OCI-M2 (cell line): ENCODE results near the gene GLI3.

Experiments
- DNase-seq: peaks from one replicate; lab custom pipeline; 2025; ENCODE audit not compliant: unreplicated experiment; lab: John Stamatoyannopoulos, UW

The GLI3 gene

DNA sequence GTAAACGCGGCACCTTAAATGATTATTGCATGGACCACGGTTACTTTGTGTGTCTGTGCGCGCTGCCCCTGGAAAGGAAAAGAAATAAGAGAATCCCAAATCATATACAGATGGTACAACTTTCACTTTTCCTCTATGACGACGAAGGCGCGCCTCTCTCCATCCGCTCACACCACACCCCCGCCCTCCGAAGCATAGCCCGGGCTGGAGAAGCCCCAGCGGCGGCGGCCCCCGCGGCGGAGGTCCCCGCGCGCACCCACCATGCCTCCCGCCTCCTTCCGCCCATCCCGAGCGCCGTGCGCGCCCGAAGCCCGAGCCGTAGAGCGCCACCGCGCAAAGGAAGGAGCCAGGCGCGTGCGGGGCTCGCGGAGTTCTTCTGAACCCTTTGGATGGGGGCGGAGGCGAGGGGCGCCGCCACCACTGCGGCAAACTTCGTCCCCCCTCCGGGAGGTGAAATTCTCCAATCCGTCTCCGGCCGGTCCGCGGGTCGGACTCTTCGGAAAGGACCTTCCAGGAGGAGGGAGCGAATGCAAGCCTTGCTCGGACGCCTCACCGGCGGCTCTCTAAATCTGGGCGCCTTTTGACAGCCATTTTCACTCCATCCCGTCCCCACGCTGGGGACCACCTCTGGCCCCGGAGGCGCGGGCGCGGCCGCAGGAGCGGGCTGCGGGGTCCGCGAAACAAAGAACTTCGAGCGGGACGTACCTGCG, 588 bp downstream of the GLI3 start:
- no peak for DNase-seq

DNA sequence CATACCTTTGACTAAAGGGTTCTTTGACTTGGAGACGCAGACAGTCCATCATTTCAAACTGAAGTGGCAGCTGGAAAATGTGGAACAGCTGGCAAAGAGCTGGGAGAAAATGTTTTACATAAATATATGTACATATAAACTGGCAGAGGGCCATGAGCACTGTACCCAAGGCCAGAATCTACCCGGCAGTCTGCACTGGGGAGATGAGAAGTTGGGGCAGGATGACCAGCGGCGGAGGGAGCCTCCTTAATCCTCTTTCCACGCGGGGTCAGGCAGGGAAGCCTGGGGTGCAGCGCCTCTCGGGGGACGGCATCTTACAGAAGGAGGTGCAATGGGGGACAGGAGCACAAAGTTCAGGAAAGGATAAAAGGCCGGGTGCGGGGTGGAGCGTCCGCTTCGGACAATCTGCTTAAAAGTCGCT, 1.3 kb downstream of the GLI3 start:
- no peak for DNase-seq

DNA sequence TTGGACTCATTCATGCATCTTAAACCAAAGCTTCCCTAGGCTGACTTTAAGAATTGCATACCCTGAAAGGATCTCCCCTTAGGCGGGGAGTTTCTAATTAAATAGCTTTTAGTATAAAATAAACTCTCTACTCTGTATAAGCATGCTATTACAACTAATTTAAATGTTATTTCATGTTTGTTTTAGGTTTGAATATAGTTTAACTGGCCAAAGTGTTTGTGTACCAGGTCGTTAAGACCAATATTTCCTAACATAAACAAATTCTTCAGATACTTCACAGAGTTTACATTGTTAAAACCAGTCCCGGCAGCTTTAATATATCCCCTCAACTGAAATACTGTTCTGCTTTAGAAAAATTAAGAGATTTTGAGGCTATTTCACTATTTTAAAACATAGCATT, 2.3 kb downstream of the GLI3 start:
- no peak for DNase-seq

DNA sequence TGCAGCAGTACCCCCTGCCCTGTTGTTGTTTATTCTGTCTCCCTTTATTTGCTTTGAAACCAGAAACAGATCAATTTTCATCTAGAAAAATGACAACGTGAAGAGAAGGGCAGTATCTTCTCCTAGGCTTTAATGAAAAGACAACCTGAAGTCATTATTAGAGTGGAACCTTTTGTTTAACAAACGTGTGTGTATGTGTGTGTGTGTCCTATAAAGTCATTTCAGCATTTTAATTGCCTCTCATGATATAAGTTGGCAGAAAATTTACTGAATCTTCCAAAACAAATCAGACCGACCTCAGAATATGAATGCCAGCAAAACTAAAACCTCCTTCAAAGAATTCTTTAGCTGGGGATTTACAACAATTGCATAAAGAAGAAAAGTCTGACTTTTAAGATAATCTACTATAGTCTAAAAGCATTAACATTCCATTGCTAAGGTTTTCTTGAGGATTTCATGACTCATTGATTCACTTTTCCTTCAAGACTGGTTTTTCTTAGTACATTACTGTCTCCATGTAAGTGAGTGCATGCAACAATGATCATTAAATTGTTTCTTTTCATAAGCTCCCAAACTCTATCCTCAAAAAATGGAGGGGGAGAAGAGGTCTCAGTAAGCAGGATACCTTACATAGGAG, 3.2 kb downstream of the GLI3 start:
- DNase-seq, result no peak

DNA sequence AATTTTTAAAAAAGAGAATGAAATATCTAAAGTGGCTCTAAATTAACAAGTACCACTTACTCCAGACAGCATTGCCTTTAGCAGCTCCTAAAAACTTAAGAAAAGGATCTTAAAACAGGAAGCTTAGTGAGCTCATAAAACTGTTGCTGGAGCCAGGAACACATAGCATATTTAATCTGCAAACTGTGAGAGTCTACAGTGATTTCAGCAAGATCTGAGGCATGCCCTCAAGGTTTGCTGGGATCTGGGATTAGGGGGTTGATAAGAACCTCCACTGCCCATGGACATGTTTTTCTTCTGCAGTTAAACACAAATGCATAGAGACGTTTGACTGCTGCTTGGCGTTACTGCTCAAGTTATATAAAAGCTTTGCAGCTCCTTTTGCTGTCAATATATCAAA, 3.8 kb downstream of the GLI3 start:
- no peak for DNase-seq

DNA sequence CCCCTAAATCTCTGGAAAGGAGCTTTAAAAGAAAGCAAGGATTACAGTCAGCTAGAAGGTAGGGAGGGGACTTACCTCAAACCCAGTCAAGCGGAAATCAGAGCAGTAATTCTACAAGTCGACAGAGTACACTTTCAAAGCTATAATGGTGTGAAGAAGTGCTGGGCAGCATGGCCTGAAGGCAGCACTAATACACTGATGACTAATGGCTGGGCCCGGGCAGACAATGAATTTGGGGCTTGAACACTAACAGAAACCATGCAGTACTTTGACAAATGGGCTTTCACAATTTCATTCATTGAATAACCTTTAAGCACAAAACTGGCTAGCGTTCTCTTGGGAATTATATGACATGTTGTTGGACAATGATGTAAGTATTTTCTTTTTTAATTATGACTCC, 4.7 kb downstream of the GLI3 start:
- DNase-seq, result no peak

DNA sequence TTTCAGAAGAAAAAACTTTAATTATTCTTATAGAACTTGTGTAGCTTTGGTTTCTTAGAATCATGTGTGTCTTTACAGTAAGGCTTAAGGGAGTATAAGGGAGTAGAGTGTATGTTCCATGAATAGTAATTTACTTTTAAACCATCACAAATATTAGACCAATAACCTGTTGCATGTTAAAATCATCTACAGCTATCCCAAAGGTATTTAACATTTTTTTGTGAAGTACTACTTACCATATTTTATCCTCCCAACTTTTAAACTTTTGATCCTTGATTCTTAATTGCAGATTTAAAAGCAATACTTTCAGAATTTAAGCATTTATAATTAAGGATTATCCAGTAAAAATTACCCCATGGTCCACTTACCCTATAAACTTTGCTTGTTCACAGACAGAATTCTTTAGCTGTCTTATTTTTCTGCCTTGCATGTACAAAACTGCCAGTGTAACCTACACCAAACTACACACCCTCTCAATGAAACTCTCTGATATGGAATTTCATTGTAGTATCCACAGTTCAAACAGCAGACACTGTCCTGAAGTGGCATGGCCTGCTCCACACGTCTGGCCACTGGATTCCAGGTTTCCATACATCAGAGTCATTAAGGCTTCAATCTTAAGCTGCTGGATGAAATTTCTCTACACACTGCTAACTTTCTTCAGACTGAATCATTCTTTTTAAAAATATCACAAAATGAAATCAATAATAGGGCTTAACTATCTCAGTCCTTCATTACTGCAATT, 5.8 kb downstream of the GLI3 start:
- DNase-seq, result no peak

DNA sequence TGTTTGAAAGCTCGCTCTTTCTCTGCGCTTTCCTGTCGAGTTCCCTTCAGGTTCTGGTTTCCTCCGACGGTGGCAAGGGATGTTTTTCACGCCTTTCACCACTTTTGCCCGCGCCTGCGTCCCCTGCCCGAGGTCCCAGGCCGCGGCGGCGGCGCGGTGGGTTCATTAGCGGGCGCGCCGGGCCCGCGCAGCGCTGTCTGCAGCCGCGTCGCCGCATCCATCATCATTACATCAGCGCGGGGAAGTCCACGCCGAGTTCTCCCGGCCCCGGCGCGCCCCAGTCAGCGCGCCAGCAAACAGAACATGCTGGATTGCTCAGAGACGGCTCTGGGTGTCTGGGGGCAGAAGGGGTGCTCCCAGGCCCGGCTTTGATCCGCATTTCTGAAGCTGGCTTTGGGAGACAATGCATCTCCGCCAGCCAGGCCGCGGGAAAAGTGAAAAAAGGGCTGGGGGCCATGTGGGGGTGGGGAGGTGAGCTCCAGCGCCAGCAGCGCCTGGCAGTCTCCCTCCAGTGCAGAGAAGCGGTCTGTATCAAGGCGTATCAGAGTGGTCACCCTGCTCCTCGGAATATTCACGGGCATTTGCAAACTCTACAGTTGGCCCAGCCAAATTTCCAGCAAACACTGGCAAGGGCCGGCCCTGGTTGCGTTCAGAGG, 8.9 kb downstream of the GLI3 start:
- DNase-seq, result no peak

DNA sequence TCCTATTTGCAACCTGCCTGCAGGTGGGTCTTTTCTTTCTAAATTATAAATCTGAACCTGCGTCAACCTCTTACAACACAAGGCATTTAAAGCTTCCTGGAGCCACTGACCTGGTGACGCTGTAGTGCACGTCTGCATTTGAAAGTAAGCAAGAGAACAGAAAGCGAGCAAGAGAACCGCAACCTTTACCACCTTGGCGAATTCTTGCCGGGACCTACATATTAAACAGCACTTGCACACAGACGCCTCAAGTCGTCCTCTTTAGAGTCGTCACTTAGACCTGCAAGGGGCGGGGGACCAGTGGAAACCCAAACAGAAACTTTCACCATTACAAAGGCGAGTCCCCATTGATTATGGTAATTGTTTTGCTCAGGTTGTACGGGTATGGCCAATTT, 9.5 kb downstream of the GLI3 start:
- DNase-seq, result no peak

DNA sequence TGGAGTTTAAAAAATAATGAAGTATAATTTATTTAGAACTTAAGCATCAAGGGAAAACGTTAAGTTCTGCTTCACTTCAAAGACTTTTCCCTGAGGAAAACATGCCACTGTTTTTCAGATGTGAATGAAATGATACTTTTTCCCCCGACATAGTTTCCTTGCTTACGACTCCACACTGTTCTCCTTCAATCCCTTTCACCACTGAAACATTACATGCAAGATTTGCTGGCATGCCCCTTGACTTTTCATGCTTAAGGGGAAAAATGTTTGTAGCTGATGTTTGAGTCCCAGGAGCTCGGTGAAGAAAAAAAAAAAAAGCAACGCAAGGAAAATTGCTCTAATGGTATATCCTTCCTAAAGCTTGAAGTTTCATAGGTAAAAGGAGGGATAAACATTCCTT, 10.0 kb downstream of the GLI3 start:
- no peak for DNase-seq

DNA sequence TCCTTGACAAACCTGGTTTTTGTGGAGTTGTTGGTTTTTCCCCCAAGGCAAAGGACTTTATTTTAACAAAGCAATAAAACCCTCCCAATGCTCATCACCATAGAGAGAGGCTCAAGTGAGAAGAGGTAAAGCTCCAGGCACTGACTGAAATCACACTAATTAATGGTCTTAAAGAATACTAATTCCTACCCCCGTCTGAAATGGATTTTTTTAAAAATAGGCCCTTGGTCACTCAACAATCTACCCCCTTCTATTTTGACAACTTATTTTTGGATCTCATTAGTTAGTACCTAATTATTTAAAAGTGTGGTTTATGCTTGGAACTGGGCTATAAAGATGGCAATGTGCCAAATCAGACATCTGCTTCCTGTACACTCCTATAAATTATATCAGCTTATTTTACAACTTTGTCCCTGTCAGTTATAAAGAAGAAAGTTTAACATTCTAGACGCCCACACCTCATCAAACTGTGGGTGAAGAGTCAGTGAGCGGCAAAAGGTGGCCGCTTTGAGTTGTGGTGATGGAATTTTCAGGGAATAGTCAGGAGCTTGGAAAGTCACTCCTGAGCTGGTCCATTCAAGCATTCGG, 10.6 kb downstream of the GLI3 start:
- no peak for DNase-seq

DNA sequence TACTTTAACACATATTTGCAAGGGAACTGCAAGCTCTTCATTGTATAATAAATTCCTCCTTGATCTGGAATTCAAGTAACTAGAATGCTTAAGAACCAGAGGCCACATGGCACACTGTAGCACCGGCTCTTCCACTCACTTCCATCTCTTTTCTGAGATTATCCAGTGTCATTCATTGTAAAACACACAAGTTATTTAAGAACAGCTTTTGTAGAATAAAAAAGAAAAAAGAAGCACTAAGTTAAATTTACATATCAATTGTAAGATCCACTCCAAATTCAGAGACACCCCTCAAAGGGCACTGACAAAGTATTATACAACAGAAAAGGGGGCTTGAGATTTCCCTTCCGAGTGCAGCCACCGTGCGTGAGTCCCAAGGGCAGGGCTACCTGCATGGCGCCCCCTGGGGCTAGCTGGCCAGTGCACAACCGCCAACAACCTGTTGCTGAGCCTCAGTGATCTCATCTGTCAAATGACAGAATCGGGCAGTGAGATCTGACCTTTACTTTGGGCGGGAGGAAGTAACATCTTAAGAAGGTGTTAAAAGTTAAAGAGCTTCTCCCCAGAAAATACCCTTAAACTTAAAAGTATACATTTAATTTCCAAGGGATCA, 12.5 kb downstream of the GLI3 start:
- no peak for DNase-seq

DNA sequence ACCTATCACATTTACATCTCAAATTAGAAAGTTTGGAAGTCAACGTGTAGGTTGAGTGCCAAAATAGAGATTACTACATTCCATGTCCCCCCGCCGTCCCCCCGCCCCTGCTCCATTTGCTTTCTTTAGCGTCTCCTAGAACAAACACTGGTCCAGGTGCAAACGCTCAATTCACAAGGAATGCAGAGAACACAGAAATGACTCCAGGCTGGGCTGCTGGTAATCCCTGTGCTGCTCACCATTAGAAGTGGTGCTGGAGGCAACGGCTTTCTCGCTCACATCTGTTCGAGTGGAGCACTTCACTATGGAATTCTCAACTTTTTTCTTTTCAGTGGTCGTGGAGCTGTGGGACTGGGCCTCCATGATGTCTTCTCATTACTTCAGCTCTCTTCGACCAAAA, 14.1 kb downstream of the GLI3 start:
- no peak for DNase-seq

DNA sequence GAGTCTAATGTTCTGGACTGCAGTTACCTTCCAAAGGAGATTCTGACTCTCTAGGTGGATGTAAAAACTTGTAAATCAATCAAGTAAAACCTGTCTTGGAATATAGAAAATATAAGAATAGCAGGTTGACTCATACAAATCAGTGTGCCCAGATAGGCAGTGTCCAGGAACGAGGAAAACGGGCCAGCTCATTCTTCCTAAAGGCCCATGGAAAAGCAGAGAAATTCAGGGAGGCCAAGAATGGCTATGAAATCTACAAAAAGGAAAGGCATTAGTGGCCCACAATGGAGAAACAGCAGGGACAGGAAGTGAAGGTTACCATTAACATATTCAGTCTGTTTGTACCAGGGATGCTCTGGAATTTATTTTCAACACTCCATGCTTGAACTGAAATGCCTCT, 14.9 kb downstream of the GLI3 start:
- no peak for DNase-seq

DNA sequence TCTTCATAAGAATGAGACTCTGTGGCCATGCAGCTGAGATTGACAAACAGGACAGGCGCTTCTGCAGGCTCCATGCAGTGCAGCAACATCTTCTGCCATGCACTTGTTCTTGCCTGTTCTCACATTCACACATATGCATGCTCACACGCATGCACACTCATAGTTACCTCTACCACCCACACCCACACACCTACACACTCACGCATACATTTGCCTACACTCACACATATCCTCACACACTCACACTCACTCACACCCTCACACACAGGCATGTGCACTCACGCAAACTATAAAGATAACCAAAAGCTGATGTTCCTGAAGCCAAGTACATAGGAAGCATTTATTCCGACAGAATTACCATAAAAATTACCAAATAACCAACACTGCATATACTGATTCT, 15.7 kb downstream of the GLI3 start:
- DNase-seq, result no peak

DNA sequence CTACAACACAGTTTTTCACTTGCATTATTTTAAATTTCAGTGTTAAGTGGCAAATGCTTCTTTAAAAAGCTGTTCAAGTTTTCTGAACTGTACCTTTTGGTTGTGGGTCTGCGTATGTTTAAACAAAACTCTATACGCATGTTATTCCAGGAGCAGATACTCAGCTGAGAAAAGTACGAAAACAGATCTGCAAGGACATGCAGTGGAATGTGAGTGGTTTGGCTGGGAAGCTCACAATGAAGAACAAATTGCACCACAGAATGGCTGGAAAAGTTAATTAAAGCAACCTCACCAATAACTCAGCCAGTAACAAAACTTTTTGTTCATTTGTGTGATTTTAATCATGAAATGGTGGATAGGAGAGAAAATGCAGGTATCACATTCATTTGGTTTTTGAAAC, 17.6 kb downstream of the GLI3 start:
- no peak for DNase-seq

DNA sequence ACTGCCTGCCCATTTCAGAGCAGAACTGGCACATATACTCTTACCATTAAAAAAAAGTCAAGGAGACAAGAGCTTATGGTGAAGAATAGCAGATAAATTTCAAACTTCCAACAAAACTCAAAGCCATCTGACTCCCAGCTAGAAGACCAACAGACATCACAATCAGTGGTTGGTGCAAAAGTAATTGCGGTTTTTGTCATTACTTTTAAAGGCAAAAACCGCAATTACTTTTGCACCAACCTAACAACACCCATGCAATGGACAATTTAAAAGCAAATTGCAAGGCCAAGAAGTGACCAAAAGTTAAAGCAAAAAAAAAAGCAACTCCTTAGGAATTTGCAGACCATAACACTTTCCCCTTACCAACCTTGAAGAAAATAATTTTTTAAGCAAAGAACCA, 18.8 kb downstream of the GLI3 start:
- DNase-seq, result no peak

DNA sequence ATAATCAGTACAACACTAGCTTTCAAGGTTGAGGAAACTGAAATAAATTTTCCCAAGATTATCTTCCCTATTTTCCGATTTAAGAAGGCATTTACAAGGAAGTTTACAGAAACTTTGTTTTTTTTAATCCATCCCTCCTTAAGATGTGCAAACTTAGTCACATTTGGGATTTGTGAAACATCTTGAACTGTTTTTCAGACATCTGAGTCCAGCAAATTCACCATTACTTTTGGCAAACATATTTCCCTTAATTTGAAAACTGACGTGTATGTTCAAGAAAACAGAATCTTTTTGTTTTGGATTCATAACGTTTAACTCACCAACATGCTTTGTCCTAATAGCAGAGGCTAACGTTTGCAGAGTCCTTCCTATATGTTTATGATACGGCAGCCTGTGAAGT, 19.5 kb downstream of the GLI3 start:
- DNase-seq, result no peak

DNA sequence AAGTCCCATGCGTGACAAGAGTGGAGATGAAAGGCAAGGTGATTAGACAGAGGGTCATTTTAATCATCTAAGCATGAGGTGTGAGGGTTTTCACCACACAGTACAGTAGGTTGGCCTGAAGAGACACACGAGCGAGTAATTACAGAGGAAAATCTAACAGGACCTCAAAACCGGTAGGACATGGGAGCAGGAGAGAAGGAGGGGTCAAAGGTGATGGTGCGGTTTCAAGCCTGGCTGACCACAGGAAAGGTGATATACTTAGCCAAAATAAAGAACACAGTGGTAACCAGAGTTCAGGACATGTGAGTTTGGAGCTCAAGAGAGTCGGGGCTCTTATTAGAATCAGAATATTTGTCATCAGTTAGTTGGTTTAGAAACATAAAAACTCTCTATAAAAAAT, 20.0 kb downstream of the GLI3 start:
- no peak for DNase-seq

DNA sequence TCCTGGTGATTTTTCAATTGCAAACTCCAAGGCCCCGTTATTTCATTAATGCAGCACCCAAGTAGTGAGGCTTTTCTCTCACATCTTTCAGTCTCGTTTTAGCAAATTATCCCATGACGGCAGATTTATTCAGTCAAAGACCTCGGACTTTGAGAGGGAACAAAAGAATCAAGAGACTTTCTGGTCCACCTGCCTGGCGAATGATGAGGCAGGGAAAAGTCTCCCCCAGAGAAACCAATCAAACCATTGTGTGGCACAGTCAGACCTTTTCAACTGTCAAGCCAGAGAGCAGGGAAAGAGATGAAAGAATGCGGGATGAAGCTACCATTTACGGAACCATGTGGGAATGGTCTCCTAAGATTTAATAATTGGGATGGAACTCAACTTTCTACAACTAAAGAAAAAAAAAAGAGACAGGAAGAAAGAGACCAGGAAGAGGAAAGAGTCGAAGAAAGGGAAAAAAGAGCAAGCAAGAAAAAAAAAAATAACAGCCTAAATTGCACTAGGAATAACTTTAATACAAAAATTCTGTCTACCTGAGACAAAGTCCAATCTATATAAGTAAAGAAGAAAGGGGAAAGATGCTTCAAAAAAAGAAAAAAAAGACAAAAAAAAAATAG, 22.8 kb downstream of the GLI3 start:
- DNase-seq, result no peak

DNA sequence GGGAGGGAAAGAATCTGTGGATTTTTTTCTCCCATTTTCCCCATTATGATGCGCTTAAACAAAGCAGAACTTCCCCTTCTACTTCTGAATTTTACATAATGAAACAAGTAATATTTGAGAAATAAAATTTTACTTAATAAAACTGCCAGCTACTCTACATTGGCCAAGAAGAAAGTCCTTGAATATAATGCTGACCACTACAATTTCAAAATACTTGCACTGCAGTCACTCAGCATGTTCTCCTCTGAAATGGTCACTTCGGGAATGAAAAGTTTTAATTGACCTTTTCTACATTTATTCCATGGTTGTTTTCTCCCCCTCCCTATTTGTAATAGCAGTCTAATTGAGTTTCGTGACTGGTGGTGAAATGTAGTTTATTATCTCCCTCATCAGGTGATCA, 23.9 kb downstream of the GLI3 start:
- no peak for DNase-seq
